ENCODE measurements around the gene BID. TPM values are rescaled to one million over a fixed set of nuclear protein-coding genes. Genes with fewer than 3 reads are reported as not detected.

The BID gene
- total RNA-seq, 1 experiment from 2014 or later = 32.5 TPM

GRCh38 chr22:17695986-17696385 lies 78.3 kb downstream of the BID start (continued):
- no peak for TF ChIP-seq ARID4B (CRISPR knock-in tag; IDR thresholded peaks at IDR 0.05; ENCODE audit: borderline replicate concordance)
- TF ChIP-seq ZBTB43 (CRISPR knock-in tag; IDR thresholded peaks at IDR 0.05) = no peak
- TF ChIP-seq ZNF425 (CRISPR knock-in tag; conservative IDR thresholded peaks at IDR 0.05) = no peak

GRCh38 chr22:17694752-17695151 lies 79.5 kb downstream of the BID start:
- ChIA-PET CTCF (no interaction called here), POLR2A (no interaction called here)
- peaks cover 8% of the 10 kb centered on the region for H3K4me1 Mint-ChIP-seq
- ATAC-seq (no peak), DNase-seq (ENCODE audit: low spot score) (no peak)
- H3K27ac Mint-ChIP-seq = peak overlapping the region; percentile 80
- no peaks in the 10 kb centered on the region for H3K27me3 Mint-ChIP-seq (ENCODE audit: low read depth)
- H3K36me3 Mint-ChIP-seq = no peaks in the 10 kb centered on the region; the same call in 1 of the 2 replicates
- H3K4me3 Mint-ChIP-seq = no peak overlapping the region
- H3K9me3 Mint-ChIP-seq = no peaks in the 10 kb centered on the region
- no peak for TF ChIP-seq E2F5 (CRISPR knock-in tag; IDR thresholded peaks at IDR 0.05)
- no peak for TF ChIP-seq NFATC4 (CRISPR knock-in tag; IDR thresholded peaks at IDR 0.05)
- TF ChIP-seq SMAD4 (CRISPR knock-in tag; IDR thresholded peaks at IDR 0.05) = no peak
- TF ChIP-seq TCF7 (CRISPR knock-in tag; IDR thresholded peaks at IDR 0.05; ENCODE audit: low read depth) = no peak
- no peak for TF ChIP-seq RORB (CRISPR knock-in tag; IDR thresholded peaks at IDR 0.05)
- no peak for TF ChIP-seq GTF2I (CRISPR knock-in tag; conservative IDR thresholded peaks at IDR 0.05)
- TF ChIP-seq NR3C1 (CRISPR knock-in tag; conservative IDR thresholded peaks at IDR 0.05; ENCODE audit: low read depth) = no peak

GRCh38 chr22:17694193-17694592 lies 80.1 kb downstream of the BID start:
- Mint-ChIP-seq H3K27ac (no peak overlapping the region), H3K4me1 (0 out of 2 replicates have a peak, but pooled peaks cover 3% of the 10 kb centered on the region), H3K36me3 (peaks cover under 1% of the 10 kb centered on the region), H3K4me3 (no peak overlapping the region), H3K9me3 (no peaks in the 10 kb centered on the region), H3K27me3 (ENCODE audit: low read depth) (no peaks in the 10 kb centered on the region)
- ATAC-seq = no peak
- DNase-seq (ENCODE audit: low spot score) = no peak
- CTCF ChIA-PET = no interaction called here
- POLR2A ChIA-PET = no interaction called here
- TF ChIP-seq MXD4 (CRISPR knock-in tag; IDR thresholded peaks at IDR 0.05; ENCODE audit: borderline replicate concordance) (no peak), MYBL2 (CRISPR knock-in tag; IDR thresholded peaks at IDR 0.05) (no peak), ATF3 (CRISPR knock-in tag; conservative IDR thresholded peaks at IDR 0.05) (no peak), ZNF425 (CRISPR knock-in tag; conservative IDR thresholded peaks at IDR 0.05) (no peak), ZBTB43 (CRISPR knock-in tag; IDR thresholded peaks at IDR 0.05) (no peak), SOX15 (CRISPR knock-in tag; IDR thresholded peaks at IDR 0.05) (no peak), FOXK1 (CRISPR knock-in tag; IDR thresholded peaks at IDR 0.05) (no peak), NR3C1 (CRISPR knock-in tag; conservative IDR thresholded peaks at IDR 0.05; ENCODE audit: low read depth) (no peak), PREB (CRISPR knock-in tag; IDR thresholded peaks at IDR 0.05; ENCODE audit: borderline replicate concordance) (no peak), JUN (CRISPR knock-in tag; IDR thresholded peaks at IDR 0.05) (no peak), ZNF317 (CRISPR knock-in tag; IDR thresholded peaks at IDR 0.05; ENCODE audit: borderline replicate concordance, low read depth) (no peak), NFYB (CRISPR knock-in tag; conservative IDR thresholded peaks at IDR 0.05; ENCODE audit: low read depth) (no peak), ATF1 (CRISPR knock-in tag; IDR thresholded peaks at IDR 0.05) (no peak)

Measured in WTC11 (cell line).